B cell (primary cell): ENCODE results near the gene HDDC3. TPM values are rescaled to one million over a fixed set of nuclear protein-coding genes. Genes with fewer than 3 reads are reported as not detected.

Experiments used
- ATAC-seq: fragments of 200-7000 bp; cut with Tn5 transposase; one replicate; pipeline ENCODE4 v1.10.0; 2021; ENCODE audit warnings: low read depth, mild to moderate bottlenecking, moderate number of reproducible peaks, moderate library complexity
- CTCF ChIA-PET: fragments of 350-600 bp; sonication (Branson Sonifier 250); formaldehyde crosslinking; loops from one replicate; lab custom pipeline; 2021; ENCODE audit warnings: antibody characterized with exemption, inconsistent platforms; lab: Charles Lee
- POLR2A ChIA-PET: fragments of 350-600 bp; sonication (Branson Sonifier 250); formaldehyde crosslinking; loops from one replicate; lab custom pipeline; 2021; ENCODE audit warnings: antibody characterized with exemption; lab: Charles Lee
- DNase-seq: peaks from one replicate; pipeline ENCODE4 v3.0.0; 2013
- H2AFZ ChIP-seq: 2 replicates; pipeline ENCODE4 v1.6.1; 2012; ENCODE audit warnings: mild to moderate bottlenecking, low read depth, low read length; ENCODE audit not compliant: insufficient read depth, poor library complexity, severe bottlenecking
- H3K27ac ChIP-seq, 2 donors: 1 replicate in 1 of 2; 2 replicates in 1 of 2; pipeline ENCODE4 v1.5.1; 2012 to 2013; ENCODE audit warnings: low read length in 2 of 2, mild to moderate bottlenecking in 2 of 2, moderate library complexity in 1 of 2
- H3K27me3 ChIP-seq, 4 experiments: fragments of 200-600 bp in 1 of 4; sonication (generic) in 1 of 4; replicated peaks in 1 of 4; 1 replicate in 2 of 4; 2 replicates in 2 of 4; pipeline versions ENCODE4 v1.6.1 to v1.7.0; 2013 to 2016; ENCODE audit warnings: low read length in 3 of 4, mild to moderate bottlenecking in 2 of 4, mixed read lengths in 1 of 4, moderate library complexity in 1 of 4; ENCODE audit not compliant: insufficient read depth in 4 of 4, control insufficient read depth in 3 of 4; ENCODE audit errors: control extremely low read depth in 1 of 4
- H3K36me3 ChIP-seq, 2 experiments: replicated peaks in 1 of 2; 1 replicate in 1 of 2; 2 replicates in 1 of 2; pipeline versions ENCODE4 v1.6.1 to v1.7.1; 2013; ENCODE audit warnings: low read length in 1 of 2; ENCODE audit not compliant: insufficient read depth in 2 of 2, control insufficient read depth in 1 of 2; ENCODE audit errors: control extremely low read depth in 1 of 2, extremely low read depth in 1 of 2
- H3K4me1 ChIP-seq, 2 donors: fragments of 200-600 bp in 1 of 2; sonication (generic) in 1 of 2; 1 replicate in 1 of 2; 2 replicates in 1 of 2; pipeline versions ENCODE4 v1.5.1 to v1.6.1; 2013 to 2017; ENCODE audit warnings: low read length in 2 of 2; ENCODE audit not compliant: control insufficient read depth in 2 of 2, insufficient read depth in 2 of 2
- H3K4me2 ChIP-seq: replicated peaks from 2 replicates; pipeline ENCODE3; 2012; ENCODE audit warnings: mild to moderate bottlenecking, low read depth, low read length; ENCODE audit not compliant: poor library complexity, severe bottlenecking
- H3K4me3 ChIP-seq, 5 experiments: fragments of 200-600 bp in 1 of 5; sonication (generic) in 1 of 5; 1 replicate in 3 of 5; 2 replicates in 2 of 5; pipeline versions ENCODE4 v1.5.1 to v1.7.0; 2011 to 2016; ENCODE audit warnings: low read length in 4 of 5, mild to moderate bottlenecking in 4 of 5, low read depth in 2 of 5, control low read depth in 1 of 5, moderate library complexity in 1 of 5; ENCODE audit not compliant: insufficient read depth in 1 of 5; ENCODE audit errors: control extremely low read depth in 1 of 5, extremely low read depth in 1 of 5
- H3K79me2 ChIP-seq: fragments of 200-600 bp; sonication (generic); one replicate; pipeline ENCODE4 v1.6.0; 2016; ENCODE audit warnings: low read length; ENCODE audit not compliant: control insufficient read depth, insufficient read depth
- H3K9ac ChIP-seq: fragments of 200-600 bp; sonication (generic); 2 replicates; pipeline ENCODE4 v1.6.1; 2017; ENCODE audit warnings: mild to moderate bottlenecking, low read length, moderate library complexity
- H3K9me3 ChIP-seq, 3 donors: one replicate each; pipeline versions ENCODE4 v1.6.1 to v1.7.1; 2013; ENCODE audit warnings: low read length in 2 of 3; ENCODE audit not compliant: control insufficient read depth in 2 of 3, insufficient read depth in 1 of 3; ENCODE audit errors: control extremely low read depth in 1 of 3
- H4K20me1 ChIP-seq: 2 replicates; pipeline ENCODE4 v1.6.0; 2012; ENCODE audit warnings: mild to moderate bottlenecking, low read length; ENCODE audit not compliant: insufficient read depth, control insufficient read depth, poor library complexity, severe bottlenecking
- H3K27ac Mint-ChIP-seq: one replicate; pipeline ENCODE4 v1.8.0; 2021; ENCODE audit warnings: mixed read lengths
- H3K27me3 Mint-ChIP-seq: one replicate; pipeline ENCODE4 v1.8.0; 2021; ENCODE audit warnings: mixed read lengths
- H3K4me1 Mint-ChIP-seq: one replicate; pipeline ENCODE4 v1.8.0; 2021; ENCODE audit warnings: mixed read lengths
- H3K4me3 Mint-ChIP-seq: one replicate; pipeline ENCODE4 v1.8.0; 2021; ENCODE audit warnings: mixed read lengths
- H3K9me3 Mint-ChIP-seq: one replicate; pipeline ENCODE4 v1.8.0; 2022; ENCODE audit warnings: mixed read lengths; ENCODE audit not compliant: insufficient read depth
- CTCF ChIP-seq: fragments of 200-600 bp; IDR thresholded peaks from one replicate; pipeline ENCODE4 v1.8.0; 2022; ENCODE audit warnings: antibody characterized with exemption, mild to moderate bottlenecking
- EZH2 ChIP-seq: IDR thresholded peaks from 2 replicates; pipeline ENCODE4 v1.6.1; 2012; ENCODE audit warnings: borderline replicate concordance, low read depth, mild to moderate bottlenecking, moderate library complexity, low read length; ENCODE audit not compliant: insufficient read depth, poor library complexity, severe bottlenecking
- WGBS: methylation state at CpG from one replicate; pipeline ENCODE4 v1.1.5; 2013; ENCODE audit warnings: missing lambda C conversion rate; ENCODE audit not compliant: insufficient coverage; 5-methylcytosine and 5-hydroxymethylcytosine counted together
- intact Hi-C: fragments of 100-400 bp; cut with micrococcal nuclease; formaldehyde crosslinking; loops from one replicate; pipeline ENCODE4 v1.10.0; 2022
- polyA plus RNA-seq: library from polyadenylated mRNA; depleted of rRNA; stranded (reverse); fragments of >200 nt; gene quantifications from 2 replicates; pipeline ENCODE4 v1.2.3, GENCODE V29; 2012
- total RNA-seq, 2 donors: library from RNA; stranded (reverse); fragments of 120-200 nt in 1 of 2; gene quantifications; 1 replicate in 1 of 2; 2 replicates in 1 of 2; pipeline versions ENCODE4 v1.2.3 to v1.2.4, GENCODE V29; 2013 to 2022

Gene HDDC3
- total and polyA plus RNA-seq, 2 donors (not counting 1 experiment from before 2014, with no cell fraction given), result 23.9 to 26.8 TPM

GRCh38 chr15:90901175-90902039 lies 30.9 kb downstream of the HDDC3 start:
- Histone ChIP-seq H3K4me2 (peak overlapping the region; percentile 94), H3K27me3 (no peaks in the 10 kb centered on the region), H3K79me2 (peaks cover 3% of the 10 kb centered on the region), H2AFZ (peak overlapping the region; percentile 90), H3K27ac (peak overlapping the region; percentile 52 to 66), H3K9ac (peak overlapping the region; percentile 83), H3K4me3 (peak overlapping the region in 3 of 5 experiments; percentile 69 to 74 (median 69)), H3K36me3 (peaks cover 0 to 17% of the 10 kb centered on the region in 2 experiments), H3K4me1 (peaks cover 28 to 36% of the 10 kb centered on the region in 2 donors), H3K9me3 (no peaks in the 10 kb centered on the region), H4K20me1 (peaks cover 8% of the 10 kb centered on the region)
- ChIA-PET CTCF (interaction anchor here (0.9 to 14.4 kb wide), 8 partner anchors 16 to 582 kb away, joined by 3 to 260 read pairs (median 4); partner anchors contain the start of genes FES, HDDC3, RCCD1 and UNC45A), POLR2A (interaction anchor here (0.6 to 3.8 kb wide), 2 partner anchors 31 to 392 kb away, joined by 4 to 66 read pairs; partner anchors contain the start of genes HDDC3 and UNC45A)
- Mint-ChIP-seq H3K27ac (peak overlapping the region; percentile 97), H3K4me3 (peak overlapping the region; percentile 85), H3K27me3 (no peaks in the 10 kb centered on the region), H3K9me3 (no peaks in the 10 kb centered on the region), H3K4me1 (peaks cover 38% of the 10 kb centered on the region)
- 100% methylated on average over 4 of the region's 14 CpGs for WGBS
- no peak for TF ChIP-seq EZH2
- TF ChIP-seq CTCF, result no peak
- no peak for ATAC-seq
- DNase-seq, result no peak
- intact Hi-C loops, result loop anchor here (1.0 to 2.0 kb wide), 2 partner anchors 30 to 307 kb away; no protein-coding TSS in a partner anchor
